ENCODE data around the gene NRL.

- TF ChIP-seq POLR2AphosphoS5 (IDR thresholded peaks at IDR 0.05), result no peak
- TF ChIP-seq CTCF (IDR thresholded peaks at IDR 0.05), result no peak
These were observed 36.2 kb upstream of the NRL start for GRCh38 chr14:24150993-24151392.
